GM13976 (cell line): ENCODE results near the gene GALNT18.

ENCODE experiments used
- DNase-seq: peaks from one replicate; pipeline ENCODE4 v3.0.0; 2012; ENCODE audit warnings: low spot score
- CTCF ChIP-seq: IDR thresholded peaks from 2 replicates; pipeline ENCODE4 v1.5.1; 2012; ENCODE audit warnings: borderline replicate concordance, mild to moderate bottlenecking; ENCODE audit not compliant: insufficient read depth; ENCODE audit errors: extremely low read depth, missing control alignments, control extremely low read depth
- in situ Hi-C: fragments of 300-500 bp; cut with MboI; formaldehyde crosslinking; loops from one replicate; pipeline ENCODE4 v1.12.0; 2022; ENCODE audit warnings: low sequenced_read_pairs, mixed read lengths, inconsistent platforms; ENCODE audit not compliant: unreplicated experiment

The GALNT18 gene

GRCh38 chr11:11381471-11382105 lies 240.2 kb downstream of the GALNT18 start:
- no peak for DNase-seq
- in situ Hi-C loops: no loop called here
- no peak for TF ChIP-seq CTCF

- no peak for TF ChIP-seq CTCF
- in situ Hi-C loops: no loop called here
- no peak for DNase-seq
Measured at GRCh38 chr11:11380883-11381282, 240.9 kb downstream of the GALNT18 start.

- in situ Hi-C loops: no loop called here
- DNase-seq: no peak
- TF ChIP-seq CTCF: no peak
Measured at GRCh38 chr11:11380340-11380739, 241.5 kb downstream of the GALNT18 start.

DNA sequence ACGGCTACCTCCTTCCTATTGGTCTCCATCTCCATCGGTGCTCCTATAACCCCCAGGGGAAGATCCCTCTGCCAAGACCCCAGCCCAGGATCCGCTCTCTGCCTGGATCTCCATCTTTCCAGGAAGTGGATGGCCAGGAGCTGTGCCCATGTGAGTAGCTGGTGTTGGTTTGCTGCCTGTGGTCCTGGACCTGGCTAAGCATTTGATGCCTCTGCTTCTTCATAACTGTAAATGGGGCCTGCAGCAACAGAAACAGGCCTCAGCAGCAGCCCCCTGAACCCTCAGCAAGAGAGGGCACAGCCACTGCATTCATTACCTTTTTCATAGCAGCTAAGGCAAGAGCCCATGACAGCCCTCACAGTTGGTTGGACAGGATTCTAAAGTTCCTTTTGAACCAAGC lies 242.1 kb downstream of the GALNT18 start:
- no peak for DNase-seq
- TF ChIP-seq CTCF: no peak
- in situ Hi-C loops: no loop called here

- in situ Hi-C loops: no loop called here
- no peak for DNase-seq
Measured at GRCh38 chr11:11378184-11378940, 243.4 kb downstream of the GALNT18 start.

More at GRCh38 chr11:11378184-11378940, 243.4 kb downstream of the GALNT18 start:
- no peak for TF ChIP-seq CTCF
